HCT116 (cell line): Measurements from ENCODE around the gene MALT1. TPM values are rescaled to one million over a fixed set of nuclear protein-coding genes. Genes with fewer than 3 reads are reported as not detected.

Source experiments
- ATAC-seq: fragments of 200-7000 bp; cut with Tn5 transposase; 2 replicates; pipeline ENCODE4 v1.9.1; 2020; ENCODE audit warnings: mild to moderate bottlenecking, moderate library complexity
- BruUV-seq: library from RNA; stranded (reverse); fragments of 400-500 nt; replicated peaks from 2 replicates; lab custom pipeline; 2021; lab: Mats Ljungman, UMichigan
- CTCF ChIA-PET: fragments of 300-600 bp; sonication (Branson Sonifier 250); formaldehyde crosslinking; loops from one replicate; lab custom pipeline; 2021; ENCODE audit warnings: antibody characterized with exemption; lab: Charles Lee
- POLR2A ChIA-PET: fragments of 300-600, 350-600 bp; sonication (Branson Sonifier 250); formaldehyde crosslinking; loops from one replicate; lab custom pipeline; 2021; ENCODE audit warnings: antibody characterized with exemption; lab: Charles Lee
- RAD21 ChIA-PET, 2 experiments: fragments of 300-600 bp; sonication (Branson Sonifier 250); formaldehyde crosslinking; loops; one replicate each; lab custom pipeline; 2023; ENCODE audit warnings: low total read pairs in 2 of 2; ENCODE audit not compliant: uncharacterized antibody in 2 of 2, unreplicated experiment in 2 of 2, low non-redundant PET in 1 of 2; lab: Charles Lee
- DNase-seq: peaks from one replicate; pipeline ENCODE4 v3.0.0-alpha.2; 2010; ENCODE audit warnings: low read depth, low spot score
- H2AFZ ChIP-seq: fragments of 200-600 bp; shearing (Covaris generic), sonication (generic); 2 replicates; pipeline ENCODE4 v1.6.1; 2017; ENCODE audit warnings: low read depth, mixed run types, mixed read lengths, antibody characterized with exemption, low read length; ENCODE audit not compliant: poor library complexity, severe bottlenecking
- H3K27ac ChIP-seq: 2 replicates; pipeline ENCODE4 v1.5.1; 2012; ENCODE audit warnings: low read depth, low read length
- H3K27me3 ChIP-seq: fragments of 200-600 bp; sonication (generic); 2 replicates; pipeline ENCODE4 v1.6.1; 2016; ENCODE audit warnings: mixed run types, low read length, mixed read lengths; ENCODE audit not compliant: insufficient read depth
- H3K36me3 ChIP-seq, 2 experiments: fragments of 200-500 bp in 1 of 2; fragments of 200-600 bp in 1 of 2; sonication (Bioruptor generic) in 1 of 2; sonication (generic) in 1 of 2; 2 replicates each; pipeline versions ENCODE4 v1.5.1 to v1.6.1; 2014 to 2016; ENCODE audit warnings: low read length in 2 of 2, inconsistent platforms in 1 of 2, mixed read lengths in 1 of 2, mixed run types in 1 of 2; ENCODE audit not compliant: insufficient read depth in 2 of 2, control insufficient read depth in 1 of 2
- H3K4me1 ChIP-seq, 2 experiments: fragments of 200-600 bp in 1 of 2; sonication (generic) in 1 of 2; 2 replicates each; pipeline versions ENCODE4 v1.5.1 to v1.6.1; 2012 to 2017; ENCODE audit warnings: low read length in 2 of 2, inconsistent platforms in 1 of 2, mild to moderate bottlenecking in 1 of 2, mixed read lengths in 1 of 2, mixed run types in 1 of 2, moderate library complexity in 1 of 2; ENCODE audit not compliant: insufficient read depth in 2 of 2, control insufficient read depth in 1 of 2
- H3K4me2 ChIP-seq: fragments of 200-600 bp; sonication (generic); 2 replicates; pipeline ENCODE4 v1.6.1; 2017; ENCODE audit warnings: mixed run types, low read length, mixed read lengths
- H3K4me3 ChIP-seq, 2 experiments: fragments of 200-600 bp in 1 of 2; sonication (generic) in 1 of 2; replicated peaks in 1 of 2; 2 replicates each; pipeline ENCODE4 v1.5.1; 2011 to 2016; ENCODE audit warnings: low read length in 2 of 2, control low read depth in 1 of 2, low read depth in 1 of 2, mild to moderate bottlenecking in 1 of 2, mixed read lengths in 1 of 2, mixed run types in 1 of 2
- H3K79me2 ChIP-seq: fragments of 200-600 bp; sonication (generic); 2 replicates; pipeline ENCODE4 v1.6.1; 2017; ENCODE audit warnings: mild to moderate bottlenecking, mixed run types, low read length, moderate library complexity, mixed read lengths; ENCODE audit not compliant: insufficient read depth
- H3K9ac ChIP-seq: fragments of 200-600 bp; sonication (generic); 2 replicates; pipeline ENCODE4 v1.6.1; 2016; ENCODE audit warnings: low read length, mixed read lengths
- H3K9me2 ChIP-seq: fragments of 200-600 bp; sonication (generic), shearing (Covaris generic); 2 replicates; pipeline ENCODE4 v1.6.1; 2017; ENCODE audit warnings: mixed run types, mild to moderate bottlenecking, moderate library complexity; ENCODE audit not compliant: insufficient read depth
- H3K9me3 ChIP-seq, 2 experiments: fragments of 200-500 bp in 1 of 2; fragments of 200-600 bp in 1 of 2; sonication (Bioruptor generic) in 1 of 2; sonication (generic) in 1 of 2; 2 replicates each; pipeline ENCODE4 v1.6.1; 2014 to 2017; ENCODE audit warnings: low read length in 2 of 2, mixed read lengths in 2 of 2, inconsistent platforms in 1 of 2, low read depth in 1 of 2, mild to moderate bottlenecking in 1 of 2, mixed run types in 1 of 2, moderate library complexity in 1 of 2; ENCODE audit not compliant: control insufficient read depth in 1 of 2, insufficient read depth in 1 of 2
- H4K20me1 ChIP-seq: fragments of 200-600 bp; sonication (generic), shearing (Covaris generic); 2 replicates; pipeline ENCODE4 v1.6.1; 2017; ENCODE audit warnings: mixed run types, mild to moderate bottlenecking, moderate library complexity; ENCODE audit not compliant: insufficient read depth
- ATF3 ChIP-seq: IDR thresholded peaks from 2 replicates; pipeline ENCODE4 v1.6.1; 2012
- CBX3 ChIP-seq: IDR thresholded peaks from 2 replicates; pipeline ENCODE4 v1.6.1; 2012; ENCODE audit warnings: low read depth
- CEBPB ChIP-seq: IDR thresholded peaks from 2 replicates; pipeline ENCODE4 v1.6.1; 2012; ENCODE audit warnings: low read depth
- EGR1 ChIP-seq: IDR thresholded peaks from 2 replicates; pipeline ENCODE4 v1.6.1; 2012; ENCODE audit warnings: low read depth
- ELF1 ChIP-seq: IDR thresholded peaks from 2 replicates; pipeline ENCODE4 v1.6.1; 2012; ENCODE audit warnings: low read depth, borderline replicate concordance
- EZH2 ChIP-seq: fragments of 200-600 bp; sonication (generic); IDR thresholded peaks from 2 replicates; pipeline ENCODE4 v1.6.1; 2017; ENCODE audit warnings: antibody characterized with exemption, mixed run types
- EZH2phosphoT487 ChIP-seq: fragments of 200-600 bp; IDR thresholded peaks from 2 replicates; pipeline ENCODE4 v1.6.1; 2018; ENCODE audit warnings: antibody characterized with exemption, borderline replicate concordance
- JUND ChIP-seq: IDR thresholded peaks from 2 replicates; pipeline ENCODE4 v1.6.1; 2012
- MAX ChIP-seq: IDR thresholded peaks from 2 replicates; pipeline ENCODE4 v1.6.1; 2012
- POLR2A ChIP-seq: IDR thresholded peaks from 2 replicates; pipeline ENCODE4 v1.7.0; 2011; ENCODE audit warnings: borderline replicate concordance; ENCODE audit not compliant: insufficient read depth, insufficient read length; ENCODE audit errors: extremely low read depth
- POLR2AphosphoS5 ChIP-seq: IDR thresholded peaks from 2 replicates; pipeline ENCODE4 v1.6.1; 2011; ENCODE audit warnings: mild to moderate bottlenecking, low read depth, low read length, moderate library complexity
- RAD21 ChIP-seq: IDR thresholded peaks from 2 replicates; pipeline ENCODE4 v1.6.1; 2012; ENCODE audit warnings: low read depth, mild to moderate bottlenecking
- REST ChIP-seq: IDR thresholded peaks from 2 replicates; pipeline ENCODE4 v1.6.1; 2012; ENCODE audit warnings: low read depth
- SP1 ChIP-seq: IDR thresholded peaks from 2 replicates; pipeline ENCODE4 v1.6.1; 2012; ENCODE audit warnings: low read depth
- SRF ChIP-seq: IDR thresholded peaks from 2 replicates; pipeline ENCODE4 v1.6.1; 2012; ENCODE audit warnings: low read depth
- YY1 ChIP-seq: IDR thresholded peaks from 2 replicates; pipeline ENCODE4 v1.6.1; 2011; ENCODE audit warnings: low read length, low read depth, moderate library complexity, mild to moderate bottlenecking; ENCODE audit not compliant: insufficient replicate concordance; ENCODE audit errors: extremely low read depth
- ZFX ChIP-seq: fragments of 450-650 bp; IDR thresholded peaks from 2 replicates; pipeline ENCODE4 v1.6.1; 2017
- ZNF274 ChIP-seq: fragments of 200-500 bp; sonication (Bioruptor generic); IDR thresholded peaks from 2 replicates; pipeline ENCODE4 v1.6.1; 2014; ENCODE audit warnings: mild to moderate bottlenecking, low read depth, low read length, inconsistent platforms
- intact Hi-C: fragments of 100-400 bp; cut with micrococcal nuclease; formaldehyde crosslinking; loops from 2 replicates; pipeline ENCODE4 v1.10.0; 2022
- total RNA-seq: library from RNA; stranded (reverse); gene quantifications from one replicate; pipeline ENCODE4 v1.2.1, GENCODE V29; 2021; ENCODE audit not compliant: unreplicated experiment
- TF ChIP-seq, protein P1 (sequence below): IDR thresholded peaks from 2 replicates; pipeline ENCODE4 v1.6.1; 2011; ENCODE audit warnings: mild to moderate bottlenecking, low read length, moderate library complexity; ENCODE audit not compliant: insufficient replicate concordance; ENCODE audit errors: extremely low read depth

The MALT1 gene
- total RNA-seq, 1 experiment from 2014 or later, result 41.1 TPM

GRCh38 chr18:58788971-58789875 is 118.0 kb downstream of the MALT1 start:
- POLR2A ChIA-PET, result no interaction called here
- H4K20me1 ChIP-seq, result no peaks in the 10 kb centered on the region
- H3K9me2 ChIP-seq, result no peaks in the 10 kb centered on the region
- H3K4me2 ChIP-seq, result no peak overlapping the region
- no peak overlapping the region for H3K27ac ChIP-seq
- TF ChIP-seq SRF (no peak), JUND (no peak), EGR1 (no peak), MAX (no peak), EZH2 (no peak), CEBPB (no peak), SP1 (no peak), ELF1 (no peak), POLR2AphosphoS5 (no peak), ATF3 (no peak), POLR2A (no peak), EZH2phosphoT487 (no peak), ZFX (no peak), RAD21 (no peak), REST (no peak), CBX3 (no peak), YY1 (no peak), ZNF274 (no peak)
- TF ChIP-seq, protein P1, sequence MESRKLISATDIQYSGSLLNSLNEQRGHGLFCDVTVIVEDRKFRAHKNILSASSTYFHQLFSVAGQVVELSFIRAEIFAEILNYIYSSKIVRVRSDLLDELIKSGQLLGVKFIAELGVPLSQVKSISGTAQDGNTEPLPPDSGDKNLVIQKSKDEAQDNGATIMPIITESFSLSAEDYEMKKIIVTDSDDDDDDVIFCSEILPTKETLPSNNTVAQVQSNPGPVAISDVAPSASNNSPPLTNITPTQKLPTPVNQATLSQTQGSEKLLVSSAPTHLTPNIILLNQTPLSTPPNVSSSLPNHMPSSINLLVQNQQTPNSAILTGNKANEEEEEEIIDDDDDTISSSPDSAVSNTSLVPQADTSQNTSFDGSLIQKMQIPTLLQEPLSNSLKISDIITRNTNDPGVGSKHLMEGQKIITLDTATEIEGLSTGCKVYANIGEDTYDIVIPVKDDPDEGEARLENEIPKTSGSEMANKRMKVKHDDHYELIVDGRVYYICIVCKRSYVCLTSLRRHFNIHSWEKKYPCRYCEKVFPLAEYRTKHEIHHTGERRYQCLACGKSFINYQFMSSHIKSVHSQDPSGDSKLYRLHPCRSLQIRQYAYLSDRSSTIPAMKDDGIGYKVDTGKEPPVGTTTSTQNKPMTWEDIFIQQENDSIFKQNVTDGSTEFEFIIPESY, result no peak
- TF ChIP-seq, all 23 proteins: peak for 0
- CTCF ChIA-PET, result no interaction called here
- DNase-seq (no peak), ATAC-seq (no peak)
- RAD21 ChIA-PET, result no interaction called here
- no TSS peak for BruUV-seq
- Histone ChIP-seq H3K9ac (no peak overlapping the region), H2AFZ (no peak overlapping the region), H3K79me2 (no peaks in the 10 kb centered on the region), H3K9me3 (no peaks in the 10 kb centered on the region), H3K4me1 (peaks cover 12 to 24% of the 10 kb centered on the region in 2 experiments), H3K27me3 (peaks cover 41% of the 10 kb centered on the region), H3K36me3 (no peaks in the 10 kb centered on the region), H3K4me3 (no peak overlapping the region)
- intact Hi-C loops, result loop anchor here (5.0 kb wide), 2 partner anchors 73 to 613 kb away; partner anchors contain the start of gene ZNF532
